NB4 (cell line): ENCODE results near the gene ANO8.

ENCODE experiments used
- DNase-seq: peaks from one replicate; pipeline ENCODE4 v3.0.0; 2010; ENCODE audit warnings: low read depth
- H3K4me3 ChIP-seq: one replicate; pipeline ENCODE4 v1.5.1; 2011; ENCODE audit warnings: mild to moderate bottlenecking, low read depth, low read length, moderate library complexity
- MAX ChIP-seq: IDR thresholded peaks from 2 replicates; pipeline ENCODE4 v1.6.1; 2011; ENCODE audit warnings: low read depth, low read length
- MYC ChIP-seq: IDR thresholded peaks from 2 replicates; pipeline ENCODE4 v1.6.1; 2011; ENCODE audit warnings: low read depth, low read length
- POLR2A ChIP-seq: IDR thresholded peaks from 2 replicates; pipeline ENCODE4 v1.6.1; 2011; ENCODE audit warnings: mild to moderate bottlenecking; ENCODE audit not compliant: insufficient read length; ENCODE audit errors: extremely low read depth
- TF ChIP-seq, protein P1 (sequence below): IDR thresholded peaks from one replicate; pipeline ENCODE4 v1.5.1; 2012; ENCODE audit warnings: low read depth, low read length

Gene ANO8

GRCh38 chr19:17327068-17327653 is 7.5 kb downstream of the ANO8 start:
- no peak overlapping the region for H3K4me3 ChIP-seq
- DNase-seq = no peak
- TF ChIP-seq POLR2A (no peak), MYC (no peak), MAX (no peak)
- TF ChIP-seq, protein P1, sequence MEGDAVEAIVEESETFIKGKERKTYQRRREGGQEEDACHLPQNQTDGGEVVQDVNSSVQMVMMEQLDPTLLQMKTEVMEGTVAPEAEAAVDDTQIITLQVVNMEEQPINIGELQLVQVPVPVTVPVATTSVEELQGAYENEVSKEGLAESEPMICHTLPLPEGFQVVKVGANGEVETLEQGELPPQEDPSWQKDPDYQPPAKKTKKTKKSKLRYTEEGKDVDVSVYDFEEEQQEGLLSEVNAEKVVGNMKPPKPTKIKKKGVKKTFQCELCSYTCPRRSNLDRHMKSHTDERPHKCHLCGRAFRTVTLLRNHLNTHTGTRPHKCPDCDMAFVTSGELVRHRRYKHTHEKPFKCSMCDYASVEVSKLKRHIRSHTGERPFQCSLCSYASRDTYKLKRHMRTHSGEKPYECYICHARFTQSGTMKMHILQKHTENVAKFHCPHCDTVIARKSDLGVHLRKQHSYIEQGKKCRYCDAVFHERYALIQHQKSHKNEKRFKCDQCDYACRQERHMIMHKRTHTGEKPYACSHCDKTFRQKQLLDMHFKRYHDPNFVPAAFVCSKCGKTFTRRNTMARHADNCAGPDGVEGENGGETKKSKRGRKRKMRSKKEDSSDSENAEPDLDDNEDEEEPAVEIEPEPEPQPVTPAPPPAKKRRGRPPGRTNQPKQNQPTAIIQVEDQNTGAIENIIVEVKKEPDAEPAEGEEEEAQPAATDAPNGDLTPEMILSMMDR = no peak

DNA sequence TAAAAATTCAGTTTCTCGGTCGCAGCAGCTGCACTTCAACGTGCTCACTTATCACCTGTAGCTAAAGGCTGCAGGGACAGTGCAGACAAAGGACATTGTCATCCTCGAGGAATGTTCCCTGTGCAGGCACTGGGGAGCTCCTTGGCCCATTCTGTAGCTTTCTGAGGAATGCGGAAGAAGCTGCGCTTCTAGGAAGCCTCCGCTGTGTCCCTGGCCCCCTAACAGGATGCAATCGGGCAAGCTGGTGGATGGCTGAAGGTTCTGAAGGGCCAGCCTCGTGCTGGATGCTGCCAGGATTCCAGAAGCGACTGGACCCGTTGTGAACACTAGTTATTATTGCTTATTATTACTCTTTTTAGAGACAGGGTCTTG is 8.1 kb downstream of the ANO8 start:
- TF ChIP-seq MYC (no peak), MAX (no peak), POLR2A (no peak)
- TF ChIP-seq, protein P1 = no peak
- H3K4me3 ChIP-seq = no peak overlapping the region
- DNase-seq = no peak

- H3K4me3 ChIP-seq = no peak overlapping the region
- no peak for DNase-seq
- TF ChIP-seq, protein P1 = no peak
- TF ChIP-seq POLR2A = no peak
- no peak for TF ChIP-seq MYC
- no peak for TF ChIP-seq MAX
Measured at GRCh38 chr19:17325881-17326594, 8.6 kb downstream of the ANO8 start.

DNA sequence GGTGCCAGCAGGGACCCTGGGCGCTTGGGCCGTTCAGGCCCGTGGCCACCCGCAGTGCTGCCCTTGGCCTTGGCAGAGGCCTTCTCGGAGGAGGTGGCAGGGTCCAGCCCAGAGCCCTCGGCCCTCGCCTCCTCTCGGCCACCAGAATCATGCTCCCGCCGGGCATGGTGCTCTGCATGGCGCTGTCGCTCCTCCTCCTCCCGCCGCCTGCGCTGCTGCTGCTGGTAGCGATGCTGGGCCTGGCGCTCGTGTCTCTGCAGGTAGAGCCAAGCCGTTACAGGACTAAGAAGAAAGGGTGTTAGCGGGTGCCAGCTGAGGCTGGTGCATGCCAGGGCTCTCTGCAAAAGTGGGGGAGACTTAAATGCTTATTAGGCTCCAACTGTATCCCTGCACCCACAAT is 9.5 kb downstream of the ANO8 start:
- TF ChIP-seq, protein P1 = no peak
- TF ChIP-seq MYC = no peak
- no peak for DNase-seq
- no peak overlapping the region for H3K4me3 ChIP-seq

GRCh38 chr19:17324357-17325114 is 10.1 kb downstream of the ANO8 start:
- DNase-seq = no peak
- no peak for TF ChIP-seq MYC
- no peak for TF ChIP-seq MAX
- TF ChIP-seq, protein P1 = no peak
- no peak for TF ChIP-seq POLR2A
- H3K4me3 ChIP-seq = no peak overlapping the region

DNA sequence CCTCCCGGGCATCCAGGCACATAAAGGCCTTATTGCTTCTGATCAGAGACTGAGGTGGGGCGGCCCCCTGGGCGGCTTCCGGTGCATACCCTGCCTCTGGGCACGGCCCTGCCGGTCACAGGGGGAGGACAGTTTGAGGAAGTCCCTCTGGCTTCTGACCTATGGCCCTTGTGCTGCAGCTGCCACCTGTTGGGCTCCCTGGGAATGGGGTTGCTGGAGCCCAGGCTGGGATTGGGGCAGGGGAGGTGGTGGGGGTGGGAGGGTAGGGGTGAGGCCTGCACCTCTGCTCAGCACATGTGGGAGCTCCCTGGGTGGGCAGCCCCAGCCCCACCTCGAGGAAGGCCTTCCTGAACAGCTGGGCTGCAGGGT is 10.7 kb downstream of the ANO8 start:
- H3K4me3 ChIP-seq = no peak overlapping the region
- DNase-seq = no peak
- TF ChIP-seq MYC = no peak
- TF ChIP-seq MAX = no peak
- TF ChIP-seq, protein P1 = no peak
- no peak for TF ChIP-seq POLR2A
